D721Med (cell line): ENCODE measurements around the gene QRSL1.

Experiments
- DNase-seq: peaks from one replicate; pipeline ENCODE4 v3.0.0; 2011; ENCODE audit warnings: low spot score; ENCODE audit not compliant: insufficient read length
- FAIRE-seq: peaks from 2 replicates; lab custom pipeline; 2011; peaks lifted over from hg19 to GRCh38; lab: Jason Lieb, UNC
- TF ChIP-seq, protein P1 (sequence below): IDR thresholded peaks from 2 replicates; pipeline ENCODE4 v1.5.1; 2012; ENCODE audit warnings: mild to moderate bottlenecking, control low read depth; ENCODE audit not compliant: insufficient read depth; ENCODE audit errors: missing control alignments

QRSL1 gene

DNA sequence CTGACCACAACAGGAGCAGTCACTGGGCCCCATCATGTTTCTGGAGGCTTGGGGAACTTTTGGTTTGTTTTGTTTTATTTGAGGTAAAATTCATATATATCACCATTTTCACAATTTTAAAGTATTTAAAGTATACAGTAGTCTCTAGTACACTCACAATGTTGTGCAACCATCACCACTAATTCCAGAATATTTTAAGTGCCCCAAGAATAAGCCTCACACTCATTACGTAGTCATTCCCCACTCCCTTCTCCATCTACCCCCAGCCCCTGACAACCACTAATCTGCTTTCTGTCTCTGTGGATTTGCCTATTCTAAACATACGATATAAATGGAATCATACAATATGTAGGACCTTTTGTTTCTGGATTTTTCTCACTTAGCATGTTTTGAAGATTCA, 29.0 kb upstream of the QRSL1 start:
- TF ChIP-seq, protein P1, sequence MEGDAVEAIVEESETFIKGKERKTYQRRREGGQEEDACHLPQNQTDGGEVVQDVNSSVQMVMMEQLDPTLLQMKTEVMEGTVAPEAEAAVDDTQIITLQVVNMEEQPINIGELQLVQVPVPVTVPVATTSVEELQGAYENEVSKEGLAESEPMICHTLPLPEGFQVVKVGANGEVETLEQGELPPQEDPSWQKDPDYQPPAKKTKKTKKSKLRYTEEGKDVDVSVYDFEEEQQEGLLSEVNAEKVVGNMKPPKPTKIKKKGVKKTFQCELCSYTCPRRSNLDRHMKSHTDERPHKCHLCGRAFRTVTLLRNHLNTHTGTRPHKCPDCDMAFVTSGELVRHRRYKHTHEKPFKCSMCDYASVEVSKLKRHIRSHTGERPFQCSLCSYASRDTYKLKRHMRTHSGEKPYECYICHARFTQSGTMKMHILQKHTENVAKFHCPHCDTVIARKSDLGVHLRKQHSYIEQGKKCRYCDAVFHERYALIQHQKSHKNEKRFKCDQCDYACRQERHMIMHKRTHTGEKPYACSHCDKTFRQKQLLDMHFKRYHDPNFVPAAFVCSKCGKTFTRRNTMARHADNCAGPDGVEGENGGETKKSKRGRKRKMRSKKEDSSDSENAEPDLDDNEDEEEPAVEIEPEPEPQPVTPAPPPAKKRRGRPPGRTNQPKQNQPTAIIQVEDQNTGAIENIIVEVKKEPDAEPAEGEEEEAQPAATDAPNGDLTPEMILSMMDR = no peak
- FAIRE-seq (no peak), DNase-seq (no peak)

DNA sequence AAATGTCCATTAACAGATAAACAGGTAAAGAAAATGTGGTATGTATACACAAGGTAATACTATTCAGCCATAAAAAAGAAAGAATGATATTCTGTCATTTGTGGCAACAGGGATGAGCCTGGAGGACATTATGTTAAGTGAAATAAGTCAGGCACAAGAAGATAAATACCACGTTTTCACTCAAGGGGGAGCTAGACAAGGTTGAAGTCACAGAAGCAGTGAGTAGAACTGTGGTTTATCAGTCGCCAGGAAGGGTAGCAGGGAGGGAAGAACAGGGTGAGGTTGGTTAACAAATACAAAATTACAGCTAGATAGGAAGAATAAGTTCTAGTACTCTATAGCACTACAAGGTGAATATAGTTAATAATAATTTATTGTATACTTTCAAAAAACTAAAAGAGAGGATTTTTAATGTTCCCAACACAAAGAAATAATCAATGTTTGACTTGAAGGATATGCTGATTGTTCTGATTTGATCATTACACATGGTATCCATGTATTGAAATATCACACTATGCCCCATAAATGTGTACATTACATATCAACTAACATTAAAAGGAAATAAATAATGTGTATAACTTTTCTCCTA, 21.2 kb upstream of the QRSL1 start:
- DNase-seq (no peak), FAIRE-seq (peak; percentile 53)
- TF ChIP-seq, protein P1 = peak; percentile 54

DNA sequence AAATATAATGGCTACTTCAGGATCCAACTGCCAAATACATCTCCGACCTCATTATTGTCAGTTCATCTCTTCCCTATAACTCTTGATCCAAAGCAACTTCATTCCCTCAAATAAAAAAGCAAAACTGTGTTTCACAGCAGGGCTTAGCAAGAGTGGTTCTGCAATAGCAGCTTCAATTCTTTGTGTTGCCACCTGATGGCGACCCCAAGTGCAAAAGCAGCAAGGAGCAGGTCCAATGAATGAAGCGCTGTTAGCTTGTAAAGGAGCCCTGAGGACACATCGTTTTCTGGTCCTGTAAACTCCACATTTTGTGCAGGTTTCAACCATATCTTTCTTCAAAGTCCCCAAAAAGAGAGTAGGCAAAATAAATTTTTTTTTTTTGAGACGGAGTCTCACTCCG, 19.7 kb upstream of the QRSL1 start:
- TF ChIP-seq, protein P1 = peak; percentile 21
- DNase-seq = no peak
- FAIRE-seq = no peak

DNA sequence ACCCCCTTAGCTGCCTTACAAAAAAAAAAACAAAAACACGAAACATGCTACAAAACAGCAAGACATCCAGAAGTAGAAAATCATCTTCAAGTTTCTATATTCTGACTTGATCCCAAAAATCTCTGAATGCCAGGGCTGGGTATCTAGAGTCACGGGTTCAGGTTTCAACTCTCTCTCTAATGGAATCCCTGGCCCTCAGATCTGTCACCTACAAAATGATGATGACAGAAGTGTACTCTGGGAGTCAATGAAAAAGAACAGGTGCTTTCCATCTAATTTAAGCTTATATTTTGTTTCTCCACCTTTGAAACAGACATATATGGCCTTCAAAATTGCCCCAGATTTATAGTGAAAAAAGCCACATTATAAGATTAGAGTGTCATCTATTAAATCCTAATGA, 18.3 kb upstream of the QRSL1 start:
- TF ChIP-seq, protein P1 = no peak
- no peak for DNase-seq
- FAIRE-seq = no peak

DNA sequence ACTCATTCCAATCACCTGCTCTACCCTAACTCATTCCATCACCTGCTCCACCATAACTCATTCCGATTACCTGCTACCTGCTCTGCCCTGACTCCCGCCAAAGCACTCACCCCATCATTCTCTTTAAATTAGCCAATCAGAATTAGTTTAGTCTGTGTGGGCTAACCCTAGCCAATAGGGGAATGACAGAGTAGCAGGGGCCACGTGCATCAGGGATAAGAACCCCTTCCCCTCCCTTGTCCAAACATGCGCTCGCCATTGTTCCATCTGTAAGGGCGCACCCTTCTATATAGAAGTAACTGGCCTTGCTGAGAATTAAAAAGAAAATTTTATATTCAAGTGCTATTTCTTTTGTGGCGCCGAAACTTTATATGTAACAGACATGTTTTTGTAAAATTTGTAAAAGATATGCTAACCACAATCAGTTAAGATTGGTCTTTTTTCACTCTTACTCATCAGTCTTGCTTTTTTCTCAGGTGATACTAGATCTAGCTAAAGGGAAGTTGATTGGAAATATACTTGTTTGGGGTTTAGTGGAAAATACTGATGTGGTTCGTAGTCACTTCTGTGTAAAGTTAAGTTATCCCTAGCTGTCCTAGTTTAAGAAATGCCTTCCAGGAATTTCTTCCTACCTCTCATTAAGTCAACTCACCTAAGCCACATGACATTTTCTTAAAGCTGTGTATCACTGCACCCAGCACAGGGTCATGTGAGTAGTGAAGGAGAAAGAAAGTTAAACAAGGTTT, 16.5 kb upstream of the QRSL1 start:
- TF ChIP-seq, protein P1 = no peak
- no peak for FAIRE-seq

DNA sequence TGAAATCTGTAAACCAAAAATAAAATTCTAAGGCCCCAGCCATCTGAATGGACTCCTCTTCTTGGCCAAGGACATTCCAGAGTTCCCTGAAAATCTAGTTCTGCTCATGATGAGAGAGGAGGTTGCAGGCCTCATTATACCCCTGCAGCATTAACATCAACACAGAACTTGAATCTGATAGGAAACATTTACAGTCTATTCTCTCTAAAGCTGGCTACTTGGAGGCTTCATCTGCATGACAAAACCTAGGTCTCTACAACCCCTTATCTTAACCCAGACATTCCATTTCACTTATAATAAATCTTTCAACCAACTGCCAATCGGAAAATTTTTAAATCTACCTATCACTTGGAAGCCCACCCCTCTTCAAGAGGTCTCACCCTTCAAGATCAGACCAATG, 15.8 kb upstream of the QRSL1 start:
- FAIRE-seq (no peak), DNase-seq (no peak)
- TF ChIP-seq, protein P1 = no peak

More for the DNA sequence above, 16.5 kb upstream of the QRSL1 start:
- DNase-seq = no peak

DNA sequence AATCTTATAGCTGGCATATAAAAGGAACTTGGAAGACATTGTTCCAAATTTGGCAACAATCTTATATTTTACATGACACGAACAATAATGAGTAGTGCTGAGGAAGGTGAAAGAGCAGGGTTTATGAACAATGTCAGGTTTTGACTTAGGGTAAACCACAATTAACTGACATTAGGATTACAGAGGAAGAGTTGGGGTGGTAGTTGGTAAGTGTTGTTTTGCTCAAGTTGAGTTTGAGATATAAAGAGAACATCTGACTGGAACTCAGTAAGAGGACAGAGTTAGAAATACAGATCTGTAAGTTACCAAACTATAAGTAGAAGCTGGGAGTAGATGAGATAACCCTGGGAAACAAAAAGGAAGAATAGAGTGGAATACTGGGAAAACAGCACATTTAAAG, 15.2 kb upstream of the QRSL1 start:
- FAIRE-seq (no peak), DNase-seq (no peak)
- TF ChIP-seq, protein P1 = no peak
